ENCODE results near the gene TFPI. TPM values are rescaled to one million over a fixed set of nuclear protein-coding genes. Genes with fewer than 3 reads are reported as not detected.
"Not testable (repeated sequence)": the region's sequence is repeated elsewhere in the genome, so short reads cannot be mapped to it uniquely, and the experiment has no call there.

The TFPI gene
- total RNA-seq, 1 donor from 2014 or later, result 17.5 TPM

- DNase-seq (ENCODE audit: low spot score, unreplicated experiment), result no peak
- Mint-ChIP-seq H3K36me3 (ENCODE audit: insufficient read depth) (no peaks in the 10 kb centered on the region), H3K9me3 (ENCODE audit: low read depth) (no peaks in the 10 kb centered on the region), H3K27me3 (peaks cover 35% of the 10 kb centered on the region), H3K4me3 (ENCODE audit: low read depth) (no peak overlapping the region), H3K27ac (no peak overlapping the region), H3K4me1 (ENCODE audit: low read depth) (peaks cover 7% of the 10 kb centered on the region)
- TF ChIP-seq CTCF (IDR thresholded peaks at IDR 0.05; ENCODE audit: unreplicated experiment), result no peak
Observed at GRCh38 chr2:187567126-187567525, 12.9 kb upstream of the TFPI start.

GRCh38 chr2:187566712-187567111 lies 12.5 kb upstream of the TFPI start:
- no peaks in the 10 kb centered on the region for H3K36me3 Mint-ChIP-seq (ENCODE audit: insufficient read depth)
- no peak for TF ChIP-seq CTCF (IDR thresholded peaks at IDR 0.05; ENCODE audit: unreplicated experiment)
- H3K27me3 Mint-ChIP-seq, result peaks cover 35% of the 10 kb centered on the region
- H3K9me3 Mint-ChIP-seq (ENCODE audit: low read depth), result no peaks in the 10 kb centered on the region
- no peak overlapping the region for H3K27ac Mint-ChIP-seq
- no peak overlapping the region for H3K4me3 Mint-ChIP-seq (ENCODE audit: low read depth)
- peaks cover 7% of the 10 kb centered on the region for H3K4me1 Mint-ChIP-seq (ENCODE audit: low read depth)
- DNase-seq (ENCODE audit: low spot score, unreplicated experiment), result no peak

GRCh38 chr2:187566266-187566665 lies 12.0 kb upstream of the TFPI start:
- TF ChIP-seq CTCF (IDR thresholded peaks at IDR 0.05; ENCODE audit: unreplicated experiment), result no peak
- Mint-ChIP-seq H3K9me3 (ENCODE audit: low read depth) (no peaks in the 10 kb centered on the region), H3K36me3 (ENCODE audit: insufficient read depth) (no peaks in the 10 kb centered on the region), H3K4me1 (ENCODE audit: low read depth) (peaks cover 7% of the 10 kb centered on the region), H3K27me3 (peaks cover 35% of the 10 kb centered on the region), H3K27ac (no peak overlapping the region), H3K4me3 (ENCODE audit: low read depth) (no peak overlapping the region)
- DNase-seq (ENCODE audit: low spot score, unreplicated experiment), result no peak

GRCh38 chr2:187565618-187566017 lies 11.4 kb upstream of the TFPI start:
- H3K27me3 Mint-ChIP-seq, result peaks cover 35% of the 10 kb centered on the region
- not testable (repeated sequence) for H3K9me3 Mint-ChIP-seq (ENCODE audit: low read depth); H3K36me3 Mint-ChIP-seq (ENCODE audit: insufficient read depth); H3K4me3 Mint-ChIP-seq (ENCODE audit: low read depth); H3K4me1 Mint-ChIP-seq (ENCODE audit: low read depth); DNase-seq (ENCODE audit: low spot score, unreplicated experiment); H3K27ac Mint-ChIP-seq

GRCh38 chr2:187556493-187556892 lies 2.3 kb upstream of the TFPI start:
- H3K27ac Mint-ChIP-seq; H3K27me3 Mint-ChIP-seq; H3K9me3 Mint-ChIP-seq (ENCODE audit: low read depth); DNase-seq (ENCODE audit: low spot score, unreplicated experiment); H3K36me3 Mint-ChIP-seq (ENCODE audit: insufficient read depth); H3K4me3 Mint-ChIP-seq (ENCODE audit: low read depth): not testable (repeated sequence)
- H3K4me1 Mint-ChIP-seq (ENCODE audit: low read depth), result peaks cover 14% of the 10 kb centered on the region

- Mint-ChIP-seq H3K4me1 (ENCODE audit: low read depth) (peaks cover 29% of the 10 kb centered on the region), H3K4me3 (ENCODE audit: low read depth) (no peak overlapping the region), H3K36me3 (ENCODE audit: insufficient read depth) (no peaks in the 10 kb centered on the region), H3K9me3 (ENCODE audit: low read depth) (peaks cover 4% of the 10 kb centered on the region), H3K27ac (no peak overlapping the region), H3K27me3 (no peaks in the 10 kb centered on the region)
- DNase-seq (ENCODE audit: low spot score, unreplicated experiment), result no peak
- no peak for TF ChIP-seq CTCF (IDR thresholded peaks at IDR 0.05; ENCODE audit: unreplicated experiment)
Observed at GRCh38 chr2:187554704-187555082, 458 bp upstream of the TFPI start.

All from progenitor cell of endocrine pancreas (in vitro differentiated cells).